Measurements from ENCODE around the gene RNFT2. TPM values are rescaled to one million over a fixed set of nuclear protein-coding genes. Genes with fewer than 3 reads are reported as not detected.

RNFT2 gene
- total RNA-seq, 1 experiment from 2014 or later: 12.3 TPM

- TF ChIP-seq POLR2AphosphoS5 (IDR thresholded peaks at IDR 0.05; ENCODE audit: low read depth, low read length) (no peak), TCF7L2 (IDR thresholded peaks at IDR 0.05; ENCODE audit: low read depth, low read length) (no peak), REST (IDR thresholded peaks at IDR 0.05; ENCODE audit: insufficient read depth in 1 of 2, low read depth in 2 of 2, low read length in 1 of 2) (no peak), CTCF (IDR thresholded peaks at IDR 0.05) (no peak), SIN3A (IDR thresholded peaks at IDR 0.05; ENCODE audit: borderline replicate concordance, insufficient read depth, low read depth, low read length) (no peak)
- CTCF ChIA-PET: no interaction called here
These were observed 160.6 kb downstream of the RNFT2 start for GRCh38 chr12:116898669-116899068.

GRCh38 chr12:116901612-116902011, 163.5 kb downstream of the RNFT2 start:
- H3K9me3 ChIP-seq (ENCODE audit: control insufficient read depth, insufficient read depth, low read depth, low read length): no peaks in the 10 kb centered on the region
- TF ChIP-seq REST (IDR thresholded peaks at IDR 0.05; ENCODE audit: insufficient read depth in 1 of 2, low read depth in 2 of 2, low read length in 1 of 2) (no peak), CTCF (IDR thresholded peaks at IDR 0.05) (no peak), SIN3A (IDR thresholded peaks at IDR 0.05; ENCODE audit: borderline replicate concordance, insufficient read depth, low read depth, low read length) (no peak), TCF7L2 (IDR thresholded peaks at IDR 0.05; ENCODE audit: low read depth, low read length) (no peak), POLR2AphosphoS5 (IDR thresholded peaks at IDR 0.05; ENCODE audit: low read depth, low read length) (no peak)
- in situ Hi-C loops (cut with HindIII; ENCODE audit: low pct_unique_long_range_greater_than_20kb, low sequenced_read_pairs) (no loop called here), intact Hi-C loops (cut with micrococcal nuclease; ENCODE audit: unreplicated experiment) (no loop called here)
- ATAC-seq (no peak), DNase-seq (ENCODE audit: low read depth, low spot score) (no peak)
- no peaks in the 10 kb centered on the region for H3K36me3 ChIP-seq (ENCODE audit: control insufficient read depth, insufficient read depth, low read length)
- no peaks in the 10 kb centered on the region for H3K4me1 ChIP-seq (ENCODE audit: control insufficient read depth, insufficient read depth, low read length)
- ChIA-PET CTCF (no interaction called here), POLR2A (no interaction called here)
- no peak overlapping the region for H3K27ac ChIP-seq (ENCODE audit: low read length)
- H3K27me3 ChIP-seq (ENCODE audit: control insufficient read depth, insufficient read depth, low read length): peaks cover 13% of the 10 kb centered on the region; the same call in 1 of the 2 replicates
- no peak overlapping the region for H3K4me3 ChIP-seq (ENCODE audit: low read depth in 2 of 2, low read length in 2 of 2)
- BruUV-seq (replicated peaks): no TSS peak

More at GRCh38 chr12:116898669-116899068, 160.6 kb downstream of the RNFT2 start:
- Histone ChIP-seq H3K27ac (ENCODE audit: low read length) (no peak overlapping the region), H3K9me3 (ENCODE audit: control insufficient read depth, insufficient read depth, low read depth, low read length) (no peaks in the 10 kb centered on the region), H3K4me1 (ENCODE audit: control insufficient read depth, insufficient read depth, low read length) (no peaks in the 10 kb centered on the region; the same call in 1 of the 2 replicates), H3K4me3 (ENCODE audit: low read depth in 2 of 2, low read length in 2 of 2) (no peak overlapping the region), H3K36me3 (ENCODE audit: control insufficient read depth, insufficient read depth, low read length) (no peaks in the 10 kb centered on the region), H3K27me3 (ENCODE audit: control insufficient read depth, insufficient read depth, low read length) (peaks cover 14% of the 10 kb centered on the region; the same call in 1 of the 2 replicates)
- POLR2A ChIA-PET: no interaction called here
- ATAC-seq: no peak
- no peak for DNase-seq (ENCODE audit: low read depth, low spot score)
- BruUV-seq (replicated peaks): no TSS peak
- in situ Hi-C loops (cut with HindIII; ENCODE audit: low pct_unique_long_range_greater_than_20kb, low sequenced_read_pairs) (no loop called here), intact Hi-C loops (cut with micrococcal nuclease; ENCODE audit: unreplicated experiment) (no loop called here)

Data from Panc1 (cell line).